Measurements from ENCODE around the gene ZNF407.

ZNF407 gene

DNA sequence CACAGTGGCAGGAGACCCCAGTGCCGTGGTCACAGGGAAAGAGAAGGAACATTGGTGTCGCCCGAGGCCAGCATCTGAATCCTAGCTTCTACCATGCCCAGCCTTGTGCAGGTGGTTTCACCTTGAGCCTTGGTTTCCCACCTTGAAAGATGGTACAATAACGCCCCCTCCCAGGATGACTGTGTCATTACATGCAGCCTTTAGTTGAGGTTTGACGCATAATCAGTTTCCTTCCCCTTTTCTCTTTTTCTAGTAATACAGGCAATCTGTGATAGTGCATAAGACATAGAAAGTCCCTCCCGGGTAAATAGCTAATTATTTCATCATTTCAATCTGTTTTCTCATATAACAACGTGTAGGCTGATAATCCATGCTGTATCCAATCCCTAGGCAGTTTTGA is 29.8 kb upstream of the ZNF407 start:
- TF ChIP-seq RAD21 (IDR thresholded peaks at IDR 0.05; ENCODE audit: low read depth), result peak; percentile 40; the same call in 1 of the 2 replicates
- TF ChIP-seq YY1 (IDR thresholded peaks at IDR 0.05; ENCODE audit: low read depth), result no peak

GRCh38 chr18:74569401-74569800 is 28.3 kb upstream of the ZNF407 start:
- no peak for TF ChIP-seq TCF12 (IDR thresholded peaks at IDR 0.05; ENCODE audit: low read depth)
- no peak for TF ChIP-seq RAD21 (IDR thresholded peaks at IDR 0.05; ENCODE audit: low read depth)
- TF ChIP-seq CREB1 (IDR thresholded peaks at IDR 0.05; ENCODE audit: low read depth), result no peak
- no peak for TF ChIP-seq EP300 (IDR thresholded peaks at IDR 0.05; ENCODE audit: borderline replicate concordance)
- no peak for TF ChIP-seq NFIC (IDR thresholded peaks at IDR 0.05)
- no peak for TF ChIP-seq FOXM1 (IDR thresholded peaks at IDR 0.05; ENCODE audit: borderline replicate concordance, low read depth)
- TF ChIP-seq TAF1 (IDR thresholded peaks at IDR 0.05; ENCODE audit: low read depth), result no peak
- TF ChIP-seq, protein P1, sequence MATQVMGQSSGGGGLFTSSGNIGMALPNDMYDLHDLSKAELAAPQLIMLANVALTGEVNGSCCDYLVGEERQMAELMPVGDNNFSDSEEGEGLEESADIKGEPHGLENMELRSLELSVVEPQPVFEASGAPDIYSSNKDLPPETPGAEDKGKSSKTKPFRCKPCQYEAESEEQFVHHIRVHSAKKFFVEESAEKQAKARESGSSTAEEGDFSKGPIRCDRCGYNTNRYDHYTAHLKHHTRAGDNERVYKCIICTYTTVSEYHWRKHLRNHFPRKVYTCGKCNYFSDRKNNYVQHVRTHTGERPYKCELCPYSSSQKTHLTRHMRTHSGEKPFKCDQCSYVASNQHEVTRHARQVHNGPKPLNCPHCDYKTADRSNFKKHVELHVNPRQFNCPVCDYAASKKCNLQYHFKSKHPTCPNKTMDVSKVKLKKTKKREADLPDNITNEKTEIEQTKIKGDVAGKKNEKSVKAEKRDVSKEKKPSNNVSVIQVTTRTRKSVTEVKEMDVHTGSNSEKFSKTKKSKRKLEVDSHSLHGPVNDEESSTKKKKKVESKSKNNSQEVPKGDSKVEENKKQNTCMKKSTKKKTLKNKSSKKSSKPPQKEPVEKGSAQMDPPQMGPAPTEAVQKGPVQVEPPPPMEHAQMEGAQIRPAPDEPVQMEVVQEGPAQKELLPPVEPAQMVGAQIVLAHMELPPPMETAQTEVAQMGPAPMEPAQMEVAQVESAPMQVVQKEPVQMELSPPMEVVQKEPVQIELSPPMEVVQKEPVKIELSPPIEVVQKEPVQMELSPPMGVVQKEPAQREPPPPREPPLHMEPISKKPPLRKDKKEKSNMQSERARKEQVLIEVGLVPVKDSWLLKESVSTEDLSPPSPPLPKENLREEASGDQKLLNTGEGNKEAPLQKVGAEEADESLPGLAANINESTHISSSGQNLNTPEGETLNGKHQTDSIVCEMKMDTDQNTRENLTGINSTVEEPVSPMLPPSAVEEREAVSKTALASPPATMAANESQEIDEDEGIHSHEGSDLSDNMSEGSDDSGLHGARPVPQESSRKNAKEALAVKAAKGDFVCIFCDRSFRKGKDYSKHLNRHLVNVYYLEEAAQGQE (IDR thresholded peaks at IDR 0.05; ENCODE audit: low read depth), result no peak
- no peak for TF ChIP-seq CEBPB (IDR thresholded peaks at IDR 0.05)
- TF ChIP-seq TEAD4 (IDR thresholded peaks at IDR 0.05), result no peak
- TF ChIP-seq MAX (IDR thresholded peaks at IDR 0.05), result no peak
- TF ChIP-seq, protein P2, sequence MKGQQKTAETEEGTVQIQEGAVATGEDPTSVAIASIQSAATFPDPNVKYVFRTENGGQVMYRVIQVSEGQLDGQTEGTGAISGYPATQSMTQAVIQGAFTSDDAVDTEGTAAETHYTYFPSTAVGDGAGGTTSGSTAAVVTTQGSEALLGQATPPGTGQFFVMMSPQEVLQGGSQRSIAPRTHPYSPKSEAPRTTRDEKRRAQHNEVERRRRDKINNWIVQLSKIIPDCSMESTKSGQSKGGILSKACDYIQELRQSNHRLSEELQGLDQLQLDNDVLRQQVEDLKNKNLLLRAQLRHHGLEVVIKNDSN (IDR thresholded peaks at IDR 0.05), result no peak
- no peak for TF ChIP-seq EGR1 (IDR thresholded peaks at IDR 0.05)
- TF ChIP-seq ZBTB7A (IDR thresholded peaks at IDR 0.05; ENCODE audit: low read depth), result no peak
- TF ChIP-seq YY1 (IDR thresholded peaks at IDR 0.05; ENCODE audit: low read depth), result no peak

DNA sequence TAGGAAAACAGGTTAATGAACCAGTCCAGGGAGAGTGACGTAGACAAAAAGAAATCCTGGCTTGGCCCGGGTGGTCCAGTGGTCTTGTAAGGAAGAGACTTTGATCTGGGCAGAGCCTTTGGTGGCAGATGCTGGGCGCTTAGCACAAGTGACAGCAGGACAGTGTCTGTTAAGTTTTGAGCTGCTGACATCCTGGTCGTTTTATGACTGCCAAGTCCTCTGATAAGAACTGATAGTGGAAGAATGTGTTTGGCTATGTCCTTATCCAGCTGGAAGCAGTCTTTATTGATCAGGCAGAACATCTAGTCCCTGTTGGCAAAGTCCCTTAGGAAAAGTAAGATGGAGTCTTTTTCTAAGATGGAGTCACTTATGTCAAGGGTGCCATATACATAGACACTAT is 27.4 kb upstream of the ZNF407 start:
- TF ChIP-seq EGR1 (IDR thresholded peaks at IDR 0.05), result no peak

DNA sequence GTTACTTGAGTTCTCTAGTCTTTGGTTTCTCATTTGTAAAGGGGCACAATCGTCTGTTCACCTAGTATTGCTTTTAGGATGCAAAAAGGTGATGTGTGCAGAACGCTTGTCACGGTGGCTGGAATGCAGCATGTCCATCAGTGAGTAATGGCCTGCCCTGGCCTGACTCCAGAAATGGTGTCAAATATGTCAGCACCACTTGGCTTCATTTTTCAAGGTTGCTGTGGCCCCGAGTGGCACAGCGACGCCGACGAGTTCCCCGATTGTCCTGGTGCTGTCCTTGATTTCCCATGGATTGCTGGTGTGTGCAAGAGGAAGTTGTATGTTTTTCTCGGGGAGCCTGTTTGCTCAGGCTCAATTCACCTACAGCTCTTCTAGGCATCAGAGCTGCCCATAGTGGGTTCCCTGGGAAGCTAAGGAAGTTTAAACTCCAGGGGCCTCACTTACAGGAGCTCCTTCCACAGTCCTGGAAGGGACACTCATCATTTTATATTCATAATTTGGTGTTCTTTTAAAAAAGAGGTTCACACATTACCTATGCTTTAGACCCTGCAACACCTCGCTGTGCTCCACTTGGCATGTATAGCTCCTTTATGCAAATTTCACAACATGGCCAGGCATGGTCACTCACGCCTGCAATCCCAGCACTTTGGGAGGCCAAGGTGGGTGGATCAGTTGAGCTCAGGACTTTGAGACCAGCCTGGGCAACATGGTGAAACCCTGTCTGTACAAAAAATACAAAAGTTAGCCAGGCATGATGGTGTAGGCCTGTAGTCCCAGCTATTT is 25.6 kb upstream of the ZNF407 start:
- no peak for TF ChIP-seq CREB1 (IDR thresholded peaks at IDR 0.05; ENCODE audit: low read depth)

- TF ChIP-seq RAD21 (IDR thresholded peaks at IDR 0.05; ENCODE audit: low read depth) (no peak), TEAD4 (IDR thresholded peaks at IDR 0.05) (no peak), ZBTB7A (IDR thresholded peaks at IDR 0.05; ENCODE audit: low read depth) (no peak), EP300 (IDR thresholded peaks at IDR 0.05; ENCODE audit: borderline replicate concordance) (no peak), CREB1 (IDR thresholded peaks at IDR 0.05; ENCODE audit: low read depth) (no peak)
- TF ChIP-seq, protein P1 (IDR thresholded peaks at IDR 0.05; ENCODE audit: low read depth), result no peak
Measured at GRCh38 chr18:74573053-74573452, 24.6 kb upstream of the ZNF407 start.

DNA sequence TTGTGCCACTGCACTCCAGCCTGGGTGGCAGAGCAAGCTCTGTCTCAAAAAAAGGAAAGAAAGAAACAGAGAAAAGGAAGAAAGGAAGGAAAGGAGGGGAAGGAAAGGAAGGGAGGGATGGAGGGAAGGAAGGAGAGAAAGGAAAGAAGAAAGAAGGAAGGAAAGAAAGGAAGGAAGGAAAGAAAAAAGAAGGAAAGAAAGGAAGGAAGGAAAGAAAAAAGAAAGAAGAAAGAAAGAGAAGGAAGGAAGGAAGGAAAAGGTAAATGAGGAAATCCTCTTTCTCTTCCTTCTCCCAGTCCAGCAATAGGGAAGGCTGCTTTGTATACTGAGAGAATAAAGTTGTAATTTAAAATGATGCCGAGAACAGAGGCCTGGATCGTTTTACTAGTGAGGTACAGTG is 22.8 kb upstream of the ZNF407 start:
- TF ChIP-seq EP300 (IDR thresholded peaks at IDR 0.05; ENCODE audit: borderline replicate concordance), result no peak
- no peak for TF ChIP-seq NFIC (IDR thresholded peaks at IDR 0.05)
- TF ChIP-seq, protein P2 (IDR thresholded peaks at IDR 0.05), result no peak
- no peak for TF ChIP-seq CREB1 (IDR thresholded peaks at IDR 0.05; ENCODE audit: low read depth)
- TF ChIP-seq RAD21 (IDR thresholded peaks at IDR 0.05; ENCODE audit: low read depth), result no peak
- TF ChIP-seq YY1 (IDR thresholded peaks at IDR 0.05; ENCODE audit: low read depth), result no peak
- no peak for TF ChIP-seq TCF12 (IDR thresholded peaks at IDR 0.05; ENCODE audit: low read depth)
- no peak for TF ChIP-seq FOXM1 (IDR thresholded peaks at IDR 0.05; ENCODE audit: borderline replicate concordance, low read depth)
- TF ChIP-seq EGR1 (IDR thresholded peaks at IDR 0.05), result no peak
- no peak for TF ChIP-seq CEBPB (IDR thresholded peaks at IDR 0.05)
- TF ChIP-seq, protein P1 (IDR thresholded peaks at IDR 0.05; ENCODE audit: low read depth), result no peak
- TF ChIP-seq ZBTB7A (IDR thresholded peaks at IDR 0.05; ENCODE audit: low read depth), result no peak
- TF ChIP-seq TAF1 (IDR thresholded peaks at IDR 0.05; ENCODE audit: low read depth), result no peak
- no peak for TF ChIP-seq TEAD4 (IDR thresholded peaks at IDR 0.05)
- TF ChIP-seq MAX (IDR thresholded peaks at IDR 0.05), result no peak

Data from Ishikawa (cell line).